GM19043 (cell line): ENCODE data around the gene NUDCD3.
"Not testable (repeated sequence)": the region's sequence is repeated elsewhere in the genome, so short reads cannot be mapped to it uniquely, and the experiment has no call there.

Experiments
- ATAC-seq: cut with Tn5 transposase; IDR thresholded peaks from one replicate; pipeline ENCODE4 v1.9.1; 2021; ENCODE audit warnings: low read depth; ENCODE audit not compliant: unreplicated experiment

NUDCD3 gene

DNA sequence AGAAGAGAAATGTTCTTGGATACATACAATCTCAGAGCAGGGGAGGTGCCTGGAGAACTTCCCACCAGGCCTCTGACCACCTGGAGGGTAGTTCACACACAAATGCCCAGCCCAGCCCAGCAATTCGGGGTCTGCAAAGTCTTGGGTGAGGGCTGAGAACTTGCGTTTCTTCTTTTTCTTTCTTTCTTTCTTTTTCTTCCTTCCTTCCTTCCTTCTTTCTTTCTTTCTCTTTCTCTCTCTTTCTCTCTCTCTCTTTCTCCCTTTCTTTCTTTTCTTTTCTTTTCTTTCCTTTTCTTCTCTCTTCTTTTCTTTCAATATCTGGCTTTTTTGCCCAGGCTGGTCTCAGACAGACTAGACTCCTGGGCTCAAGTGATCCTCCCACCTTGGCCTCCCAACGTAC is 28.3 kb upstream of the NUDCD3 start:
- no peak for ATAC-seq

DNA sequence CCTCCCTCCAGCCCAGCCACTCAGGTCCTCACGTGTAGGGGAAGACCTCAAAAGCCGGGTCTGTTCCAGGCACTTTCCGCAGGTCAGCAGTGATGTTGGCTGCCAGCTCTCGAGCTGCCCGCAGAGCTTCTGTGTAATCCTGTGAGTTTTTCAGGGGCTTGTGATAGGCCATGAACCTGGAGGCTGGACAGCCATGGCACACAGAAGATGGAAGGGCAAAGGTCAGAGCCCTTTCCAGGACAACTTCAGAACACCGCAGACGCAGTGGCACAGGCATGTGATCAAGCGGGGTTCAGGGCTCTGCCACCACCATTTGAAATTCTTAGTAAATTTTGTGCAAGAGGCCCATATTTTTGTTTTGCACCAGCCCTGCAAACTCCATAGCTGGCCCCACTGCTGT is 26.7 kb upstream of the NUDCD3 start:
- no peak for ATAC-seq

DNA sequence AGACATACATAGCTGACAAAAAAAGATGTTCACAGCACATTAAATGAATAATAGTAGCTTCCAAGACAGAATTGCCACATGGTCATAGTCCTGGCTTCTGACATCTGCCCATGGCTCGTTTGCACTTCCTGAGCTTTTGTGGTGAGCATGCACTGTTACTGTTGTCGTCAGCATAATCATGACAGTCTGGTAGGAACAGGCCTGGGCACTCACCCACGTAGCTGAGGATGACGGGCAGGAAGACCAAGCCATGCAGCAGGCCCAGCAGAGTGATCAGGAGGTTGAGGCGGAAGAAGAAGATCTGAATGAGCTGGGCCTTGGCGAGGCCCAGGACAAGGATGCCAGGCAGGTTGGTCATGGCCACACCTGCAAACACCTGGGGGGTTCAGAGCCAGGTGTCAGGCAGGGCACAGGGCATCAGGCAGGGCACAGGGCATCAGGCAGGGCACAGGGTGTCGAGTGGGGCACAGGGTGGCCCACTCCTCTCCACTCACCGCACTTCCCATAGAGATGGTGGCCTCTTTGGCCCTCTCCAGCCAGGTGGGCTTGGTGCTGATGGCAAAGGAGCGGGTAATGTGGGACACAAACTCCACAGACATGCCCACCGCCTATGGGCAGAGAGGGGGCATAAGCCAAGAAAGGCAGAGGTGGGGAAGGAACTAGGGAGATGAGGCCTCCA is 25.3 kb upstream of the NUDCD3 start:
- no peak for ATAC-seq

DNA sequence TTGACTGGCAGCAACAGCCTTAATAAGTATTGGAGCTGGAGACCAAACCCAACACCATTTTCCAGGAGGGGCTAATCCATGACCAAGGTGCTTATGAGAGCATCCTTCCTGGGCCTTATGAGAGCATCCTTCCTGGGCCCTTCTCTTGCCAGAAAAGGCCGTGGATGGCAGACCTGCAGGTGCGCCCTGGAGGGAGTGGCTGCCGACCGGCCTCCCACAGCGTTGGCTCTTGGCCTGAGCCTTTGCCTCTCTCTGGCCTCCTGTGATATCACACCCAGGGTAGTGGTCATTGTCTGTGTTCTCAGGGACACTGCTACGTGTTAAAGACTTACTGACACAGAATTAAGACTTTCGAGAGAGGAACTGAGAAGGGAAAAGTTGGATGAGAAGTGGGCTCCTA is 22.3 kb upstream of the NUDCD3 start:
- no peak for ATAC-seq

DNA sequence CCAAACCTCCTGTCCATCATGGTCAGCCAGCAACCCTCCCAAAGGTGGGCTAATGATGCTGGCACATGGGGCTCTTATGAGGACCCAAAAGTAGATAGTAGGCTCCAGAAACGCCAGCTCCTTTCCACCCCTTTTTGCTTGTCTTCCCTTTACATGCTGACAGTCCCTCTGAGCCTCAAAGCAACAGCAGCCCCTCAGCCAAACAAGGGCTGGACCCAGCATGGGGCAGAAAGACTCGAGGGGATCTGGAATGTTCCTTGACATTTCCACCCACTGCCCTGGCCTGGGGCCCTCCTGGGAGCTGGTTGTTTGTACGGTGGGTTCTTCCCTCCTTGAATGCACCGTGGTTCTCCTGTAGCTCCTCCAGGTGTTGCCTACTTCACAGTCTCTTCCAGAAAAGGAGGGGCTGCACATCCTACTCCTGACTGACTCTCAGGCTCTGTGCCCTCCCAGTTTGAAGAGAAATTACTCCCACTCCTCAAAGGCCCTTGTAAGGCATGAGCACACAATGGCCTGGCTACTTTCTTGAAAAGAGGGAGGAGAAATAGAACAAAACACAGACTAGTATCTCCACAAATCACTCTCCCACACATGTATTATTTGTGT is 21.5 kb upstream of the NUDCD3 start:
- ATAC-seq: no peak

DNA sequence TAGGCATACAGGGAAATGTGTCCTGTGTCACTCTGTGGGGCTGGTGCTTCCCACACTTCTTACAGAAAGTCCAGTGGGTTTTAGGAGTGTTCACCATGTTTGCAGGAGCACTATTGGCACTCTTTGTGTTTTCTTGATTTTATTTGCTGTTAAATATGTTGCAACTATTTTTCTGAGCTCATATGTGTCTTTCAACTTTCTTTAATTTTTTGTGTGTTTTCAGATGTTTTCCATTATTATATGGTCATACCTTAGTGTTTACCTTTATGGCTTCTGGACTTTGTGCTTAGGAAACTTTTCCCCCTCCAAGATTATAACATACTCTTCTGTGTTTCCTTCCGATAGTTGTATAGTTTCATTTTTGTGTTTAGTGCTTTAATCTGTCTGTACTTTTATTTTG is 20.8 kb upstream of the NUDCD3 start:
- ATAC-seq: no peak

DNA sequence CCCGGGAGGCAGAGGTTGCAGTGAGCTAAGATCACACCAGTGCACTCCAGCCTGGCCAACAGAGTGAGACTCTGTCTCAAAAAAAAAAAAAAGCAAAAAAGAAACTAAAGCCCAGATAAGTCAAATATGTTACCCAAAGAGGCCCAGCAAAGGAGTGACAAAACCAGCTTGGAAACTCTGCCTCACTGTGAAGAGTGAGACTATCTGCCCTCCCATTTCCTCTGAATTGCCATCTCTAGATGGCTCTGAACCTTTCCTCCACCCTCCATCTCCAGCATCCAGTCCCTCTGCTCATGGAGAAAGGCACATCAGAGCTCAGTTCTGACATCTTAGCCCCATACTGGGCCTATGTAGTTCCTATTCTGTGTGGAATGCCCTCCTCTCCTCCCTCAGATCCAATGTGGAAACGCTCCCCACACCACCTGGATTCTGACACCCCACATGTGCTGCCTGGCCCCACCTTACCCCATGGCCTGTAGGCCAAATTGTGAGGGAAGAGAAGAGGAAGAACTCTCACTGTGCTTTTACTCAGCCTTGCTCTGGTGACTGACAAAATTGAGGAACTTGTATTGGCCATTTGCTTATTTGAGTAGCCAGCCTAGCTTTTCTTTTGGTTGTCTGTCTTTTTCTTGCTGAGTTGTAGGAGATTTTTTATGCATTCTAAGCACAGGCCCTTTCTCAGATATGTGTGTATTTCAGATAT is 18.0 kb upstream of the NUDCD3 start:
- ATAC-seq: no peak

DNA sequence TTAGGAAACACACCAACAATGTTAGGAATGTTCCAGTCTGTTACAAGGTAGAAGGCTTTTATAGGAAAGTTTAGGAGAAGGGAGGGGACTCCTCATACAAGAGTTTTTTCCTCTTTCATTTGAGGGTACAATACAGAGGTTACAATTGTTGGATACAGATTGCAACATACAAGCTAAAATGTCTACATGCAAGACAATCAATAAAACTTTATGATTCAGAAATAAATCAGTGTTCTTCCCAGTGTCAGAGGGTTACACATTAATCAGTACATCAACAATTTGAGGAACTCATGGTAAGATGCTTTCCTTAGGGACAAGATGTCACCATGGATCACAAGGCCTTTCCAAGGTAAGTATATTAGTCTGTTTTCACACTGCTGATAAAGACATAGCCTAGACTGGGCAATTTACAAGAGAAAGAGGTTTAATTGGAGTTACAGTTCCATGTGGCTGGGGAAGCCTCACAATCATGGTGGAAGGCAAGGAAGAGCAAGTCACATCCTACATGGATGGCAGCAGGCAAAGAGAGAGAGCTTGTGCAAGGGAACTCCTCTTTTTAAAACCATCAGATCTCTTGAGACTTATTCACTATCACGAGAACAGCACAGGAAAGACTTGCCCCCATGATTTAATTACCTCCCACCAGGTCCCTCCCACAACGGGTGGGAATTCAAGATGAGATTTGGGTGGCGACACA is 16.3 kb upstream of the NUDCD3 start:
- ATAC-seq: not testable (repeated sequence)

DNA sequence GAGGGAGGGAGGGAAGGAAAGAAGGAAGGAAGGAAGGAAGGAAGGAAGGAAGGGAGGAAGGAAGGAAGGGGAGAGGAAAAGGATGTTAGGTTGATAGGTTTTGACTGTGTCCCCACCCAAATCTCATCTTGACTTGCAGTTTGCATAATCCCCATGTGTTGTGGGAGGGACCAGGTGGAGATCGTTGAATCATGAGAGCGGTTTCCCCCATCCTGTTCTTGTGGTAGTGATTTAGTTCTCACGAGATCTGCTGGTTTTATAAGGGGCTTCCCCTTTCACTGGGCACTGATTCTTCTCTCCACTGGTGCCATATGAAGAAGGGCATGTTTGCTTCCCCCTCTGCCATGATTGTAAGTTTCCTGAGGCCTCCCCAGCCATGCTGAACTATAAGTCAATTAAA is 15.1 kb upstream of the NUDCD3 start:
- no peak for ATAC-seq

DNA sequence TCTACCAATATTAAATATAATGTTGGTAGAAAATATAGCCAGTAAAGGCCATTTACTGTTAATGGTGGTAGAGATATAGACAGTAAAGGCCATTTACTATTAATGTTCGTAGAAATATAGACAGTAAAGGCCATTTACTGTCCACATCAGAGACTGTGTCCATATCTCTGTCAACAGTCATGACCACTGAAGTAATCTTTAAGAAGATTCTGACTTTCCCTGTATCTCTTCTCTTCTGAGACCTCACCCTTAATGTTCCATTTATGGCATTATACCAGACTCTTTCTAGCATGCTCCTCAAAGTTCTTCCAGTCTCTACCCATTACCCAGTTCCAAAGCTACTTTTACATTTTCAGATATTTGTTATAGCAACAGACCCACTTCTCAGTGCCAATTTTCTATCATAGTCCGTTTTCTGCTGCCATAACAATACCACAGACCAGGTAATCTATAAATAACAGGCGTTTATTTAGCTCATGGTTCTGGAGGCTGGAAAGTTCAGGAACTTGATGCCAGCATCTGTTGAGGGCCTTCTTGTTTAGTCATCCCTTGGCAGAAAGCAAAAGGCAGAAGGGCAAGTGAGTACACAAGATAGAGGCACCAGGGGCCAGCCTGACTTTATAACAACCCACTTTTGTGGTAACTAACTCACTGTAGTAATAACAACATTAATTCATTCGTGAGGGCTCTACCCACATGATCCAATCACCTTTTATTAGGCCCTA is 7.9 kb upstream of the NUDCD3 start:
- ATAC-seq: no peak

DNA sequence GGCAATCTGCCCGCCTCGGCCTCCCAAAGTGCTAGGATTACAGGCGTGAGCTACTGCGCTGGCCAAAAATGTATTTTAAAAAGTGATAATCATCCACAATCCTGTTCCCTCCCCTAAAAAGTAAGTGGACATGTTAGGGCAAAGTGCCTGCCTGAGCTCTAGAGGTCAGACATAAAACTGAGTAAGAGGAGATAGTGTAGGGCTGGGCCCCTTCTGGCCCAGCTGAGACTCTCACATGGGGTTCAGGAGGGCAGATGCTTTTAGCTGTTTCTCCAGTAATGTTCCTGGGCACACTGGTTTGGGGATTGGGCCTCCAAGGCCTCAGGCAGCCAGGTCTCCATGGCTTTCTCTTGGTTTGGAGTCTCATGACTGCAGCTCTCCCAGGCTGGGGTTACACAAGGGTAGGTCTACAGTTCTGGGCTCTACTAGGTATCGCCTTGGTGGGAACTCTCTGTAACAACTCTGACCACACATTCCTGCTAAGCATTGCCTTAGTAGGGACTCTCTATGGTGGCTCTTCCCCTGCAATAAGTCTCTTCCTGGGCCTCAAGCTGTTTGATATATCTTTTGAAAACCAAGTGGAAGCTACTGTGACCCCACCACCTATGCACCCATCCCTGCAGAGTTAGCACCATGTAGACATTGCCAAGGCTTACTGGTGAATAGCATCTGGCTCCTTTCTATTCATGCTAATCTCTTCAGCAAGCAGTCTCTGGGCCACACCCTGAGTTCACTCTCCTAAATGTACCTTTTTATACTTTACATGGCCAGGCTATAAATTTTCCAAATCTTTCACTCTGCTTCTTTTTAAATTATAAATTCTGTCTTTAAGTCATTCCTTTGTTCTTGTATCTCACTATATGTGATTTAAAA is 6.9 kb upstream of the NUDCD3 start:
- ATAC-seq: no peak

DNA sequence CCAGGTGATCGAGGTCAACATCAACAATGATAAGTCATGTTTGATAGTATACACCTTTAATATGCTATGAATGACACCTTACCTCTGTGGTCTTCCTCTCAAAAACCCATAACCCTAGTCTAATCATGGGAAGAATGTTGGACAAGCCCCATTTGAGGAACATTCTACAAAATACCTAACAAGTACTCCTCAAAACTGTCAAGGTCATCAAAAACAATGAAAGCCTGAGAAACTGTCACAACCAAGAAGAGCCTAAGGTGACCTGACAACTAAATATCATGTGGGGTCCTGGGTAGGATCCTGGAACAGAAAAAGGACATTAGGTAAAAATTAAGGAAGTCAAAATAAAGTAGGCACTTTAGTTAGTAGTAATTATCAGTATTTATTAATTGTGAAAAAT is 5.9 kb upstream of the NUDCD3 start:
- ATAC-seq: no peak

DNA sequence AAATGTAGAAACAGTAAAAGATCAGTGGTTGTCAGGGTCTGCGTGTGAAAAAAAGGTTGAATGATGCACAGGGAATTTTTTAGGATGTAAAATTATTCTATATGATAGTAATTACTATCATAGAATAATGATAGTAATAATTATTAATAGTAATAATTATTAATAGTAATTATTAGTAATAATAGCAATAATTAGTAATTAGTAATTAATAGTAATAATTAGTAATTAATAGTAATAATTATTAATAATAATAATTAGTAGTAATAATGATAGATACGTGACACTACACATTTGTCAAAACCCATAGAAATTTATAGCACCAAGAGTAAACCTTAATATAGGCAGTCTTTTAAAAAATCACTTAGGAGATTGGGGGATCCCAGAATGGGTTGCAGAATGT is 4.5 kb upstream of the NUDCD3 start:
- no peak for ATAC-seq

DNA sequence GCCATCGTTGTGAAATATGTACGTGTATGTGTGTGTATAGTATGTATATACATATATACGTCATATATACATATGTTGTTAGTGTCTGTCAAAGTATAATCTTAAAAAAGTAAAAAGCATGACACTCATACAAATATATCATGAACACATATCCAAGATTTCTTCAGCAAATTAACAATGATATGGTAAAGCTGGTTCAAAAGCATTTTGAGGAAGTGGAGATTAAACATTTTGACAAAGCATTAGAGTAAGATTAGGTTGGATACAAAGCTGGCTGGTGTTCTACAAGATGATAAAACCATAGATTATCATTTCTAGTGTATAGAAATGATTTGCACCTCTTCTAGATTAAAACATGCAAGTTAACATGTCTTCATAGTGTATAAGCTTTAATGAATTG is 771 bp upstream of the NUDCD3 start:
- no peak for ATAC-seq

DNA sequence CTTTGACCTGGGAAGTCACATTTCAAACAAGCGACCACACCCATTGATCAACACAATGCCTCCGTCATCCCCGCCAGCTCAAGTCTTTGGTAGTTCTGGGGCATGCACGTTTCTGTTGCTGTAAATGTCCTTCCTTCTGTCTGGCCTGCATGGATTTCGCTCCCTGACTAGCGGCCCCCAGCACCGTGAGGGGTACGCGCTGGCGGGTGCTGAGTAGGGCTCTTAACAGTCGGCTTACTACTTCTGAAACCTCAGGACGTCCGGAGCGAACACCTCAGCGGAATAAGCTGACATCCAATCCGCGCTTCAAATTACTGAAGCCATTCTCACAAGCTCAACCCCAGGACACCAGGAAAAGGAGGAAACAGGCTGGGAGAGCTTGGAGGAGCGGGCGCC is 505 bp downstream of the NUDCD3 start:
- ATAC-seq: no peak

DNA sequence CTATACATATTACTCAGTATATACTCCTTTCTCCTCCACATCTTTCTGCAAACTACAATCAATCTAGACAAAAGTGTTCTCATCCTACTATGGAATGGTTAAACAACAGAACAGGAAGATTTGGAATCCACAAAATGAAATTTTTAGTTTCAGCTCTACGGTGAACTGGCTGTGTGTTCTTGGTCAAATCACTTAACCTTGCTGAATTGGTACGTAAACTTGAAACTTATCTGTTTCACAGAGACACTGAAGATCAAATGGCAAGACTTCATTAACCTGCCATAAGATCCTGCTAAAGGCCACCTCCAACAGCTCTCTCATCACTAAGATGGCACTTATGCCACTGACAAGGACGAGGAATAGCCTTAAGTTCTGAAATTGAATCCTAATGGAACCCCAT is 1.5 kb downstream of the NUDCD3 start:
- ATAC-seq: no peak

DNA sequence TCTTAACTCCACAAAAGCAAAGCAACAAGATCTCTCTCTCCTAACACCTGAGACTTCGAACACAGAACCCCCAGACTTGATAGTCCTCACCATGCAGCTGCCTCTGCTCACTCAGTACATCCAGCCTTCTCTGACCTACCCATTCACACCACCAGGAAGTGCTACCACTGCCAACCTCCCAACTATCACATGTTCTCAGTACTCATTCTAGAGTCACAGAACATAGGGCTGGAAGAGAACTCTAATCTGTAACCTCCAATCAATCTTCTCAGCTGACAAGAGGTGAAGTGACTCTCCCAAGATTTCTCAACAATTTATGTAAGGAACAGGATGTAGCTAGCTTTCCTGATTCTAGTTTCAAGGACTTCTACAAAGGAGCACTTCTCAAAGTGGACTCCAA is 3.8 kb downstream of the NUDCD3 start:
- no peak for ATAC-seq

DNA sequence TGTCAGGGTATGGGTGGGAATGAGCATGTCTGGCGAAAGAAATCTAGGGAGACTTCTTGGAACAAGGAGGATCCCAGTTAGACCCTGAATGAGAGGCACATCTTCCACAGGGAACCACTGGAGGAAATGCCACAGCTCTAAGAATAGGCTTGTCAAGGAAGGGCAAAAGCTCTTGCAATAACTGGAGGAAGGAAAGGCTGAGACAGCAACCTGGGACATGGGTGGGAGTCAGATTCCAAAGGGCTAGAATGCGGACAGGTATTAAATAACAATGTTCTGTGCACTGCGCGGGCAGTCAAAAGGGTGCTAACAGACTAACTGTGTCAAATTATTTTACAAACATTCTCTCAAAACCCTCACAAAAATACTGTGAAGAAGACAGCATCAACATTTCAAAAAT is 4.5 kb downstream of the NUDCD3 start:
- no peak for ATAC-seq

DNA sequence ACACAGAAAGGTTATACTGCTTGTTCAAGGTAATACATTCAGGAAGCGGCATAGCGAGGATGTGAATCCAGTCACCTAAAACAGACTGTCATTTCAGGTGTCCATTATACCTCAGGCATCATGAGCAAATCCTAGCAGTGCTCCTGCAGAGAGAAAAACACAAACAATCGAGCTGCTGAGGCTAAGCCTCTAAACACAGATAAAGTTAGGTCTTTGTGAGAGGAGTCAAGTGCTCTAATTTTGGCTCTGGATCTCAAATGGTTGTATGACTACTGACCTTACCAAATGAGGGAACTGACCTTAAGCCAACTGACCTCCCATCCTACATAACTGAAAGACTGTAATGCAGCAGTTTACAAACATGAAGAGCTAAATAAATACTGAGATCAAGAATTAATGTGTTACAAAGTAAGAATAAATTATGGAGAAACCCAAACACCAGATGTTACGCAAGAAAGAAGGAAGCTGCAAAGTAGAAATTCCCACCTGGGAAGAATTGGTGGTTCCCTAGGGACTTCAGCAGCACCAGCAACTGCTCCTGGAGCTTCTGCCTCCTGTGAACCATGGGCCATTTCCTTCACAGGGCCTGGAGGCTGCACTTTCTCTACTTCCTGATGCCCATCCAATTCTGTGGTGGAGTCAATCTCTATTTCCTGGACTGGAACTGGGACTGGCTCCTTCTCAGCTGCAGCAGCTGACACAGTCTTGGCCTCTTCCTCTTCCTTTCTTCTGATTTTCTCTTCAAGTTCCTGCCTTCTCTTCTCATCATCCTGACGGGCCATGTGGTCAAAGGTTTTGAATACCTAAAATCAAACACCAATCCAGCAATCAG is 5.8 kb downstream of the NUDCD3 start:
- ATAC-seq: no peak
